PC-9 (cell line): Measurements from ENCODE around the gene KRTAP20-4. TPM values are rescaled to one million over a fixed set of nuclear protein-coding genes. Genes with fewer than 3 reads are reported as not detected.

Experiments
- BruUV-seq: library from RNA; stranded (reverse); fragments of 400-500 nt; replicated peaks from 2 replicates; lab custom pipeline; 2021; lab: Mats Ljungman, UMichigan
- CTCF ChIA-PET: fragments of 300-600 bp; sonication (Branson Sonifier 250); formaldehyde crosslinking; loops from one replicate; lab custom pipeline; 2022; ENCODE audit warnings: antibody characterized with exemption; lab: Charles Lee
- POLR2A ChIA-PET: fragments of 300-600 bp; sonication (Branson Sonifier 250); formaldehyde crosslinking; loops from one replicate; lab custom pipeline; 2022; ENCODE audit warnings: antibody characterized with exemption; ENCODE audit not compliant: unreplicated experiment; lab: Charles Lee
- DNase-seq, 2 experiments: peaks; one replicate each; pipeline versions ENCODE4 v3.0.0 to v3.0.0-alpha.2; 2015 to 2022; ENCODE audit warnings: mixed read lengths in 1 of 2
- H2AFZ ChIP-seq: fragments of 200-600 bp; sonication (generic); 2 replicates; pipeline ENCODE4 v1.8.1; 2017; ENCODE audit warnings: antibody characterized with exemption
- H3F3A ChIP-seq: fragments of 200-600 bp; sonication (generic); 2 replicates; pipeline ENCODE4 v1.8.1; 2017; ENCODE audit warnings: antibody characterized with exemption, mild to moderate bottlenecking, low read depth; ENCODE audit not compliant: insufficient read depth
- H3K27ac ChIP-seq: fragments of 200-600 bp; sonication (generic); 2 replicates; pipeline ENCODE4 v1.6.1; 2016; ENCODE audit warnings: mixed run types
- H3K27me3 ChIP-seq: fragments of 200-600 bp; sonication (generic); 2 replicates; pipeline ENCODE4 v1.6.1; 2016; ENCODE audit warnings: low read depth, mixed run types; ENCODE audit not compliant: insufficient read depth
- H3K36me3 ChIP-seq: fragments of 200-600 bp; sonication (generic); 2 replicates; pipeline ENCODE4 v1.6.1; 2016; ENCODE audit warnings: low read depth, mixed run types
- H3K4me1 ChIP-seq: fragments of 200-600 bp; sonication (generic); replicated peaks from 2 replicates; pipeline ENCODE4 v1.6.1; 2016; ENCODE audit warnings: mixed run types; ENCODE audit not compliant: insufficient read depth
- H3K4me2 ChIP-seq: fragments of 200-600 bp; sonication (generic); 2 replicates; pipeline ENCODE4 v1.6.1; 2017; ENCODE audit warnings: mixed run types
- H3K4me3 ChIP-seq: fragments of 200-600 bp; sonication (generic); 2 replicates; pipeline ENCODE4 v1.6.1; 2016; ENCODE audit warnings: mixed run types
- H3K79me2 ChIP-seq: fragments of 200-600 bp; sonication (generic); 2 replicates; pipeline ENCODE4 v1.6.1; 2017; ENCODE audit warnings: low read depth, mixed run types
- H3K9me2 ChIP-seq: fragments of 200-600 bp; sonication (generic); 2 replicates; pipeline ENCODE4 v1.8.1; 2017; ENCODE audit warnings: mild to moderate bottlenecking; ENCODE audit not compliant: insufficient read depth
- H3K9me3 ChIP-seq: fragments of 200-600 bp; sonication (generic); 2 replicates; pipeline ENCODE4 v1.8.1; 2016; ENCODE audit warnings: low read depth; ENCODE audit not compliant: insufficient read depth
- H4K20me1 ChIP-seq: fragments of 200-600 bp; sonication (generic); 2 replicates; pipeline ENCODE4 v1.8.1; 2017; ENCODE audit not compliant: insufficient read depth
- CTCF ChIP-seq: fragments of 200-600 bp; sonication (generic); conservative IDR thresholded peaks from 2 replicates; pipeline ENCODE4 v1.6.1; 2017; ENCODE audit warnings: mixed run types, antibody characterized with exemption, mild to moderate bottlenecking, moderate library complexity
- EZH2 ChIP-seq: fragments of 200-600 bp; sonication (generic); IDR thresholded peaks from 2 replicates; pipeline ENCODE4 v1.8.0; 2017; ENCODE audit warnings: antibody characterized with exemption, low read depth
- intact Hi-C: fragments of 100-400 bp; cut with micrococcal nuclease; formaldehyde crosslinking; loops from one replicate; pipeline ENCODE4 v1.10.0; 2022; ENCODE audit not compliant: unreplicated experiment
- total RNA-seq: library from RNA; stranded (reverse); gene quantifications from 2 replicates; pipeline ENCODE4 v1.2.3, GENCODE V29; 2021

Gene KRTAP20-4
- total RNA-seq, 1 experiment from 2014 or later, result not detected

DNA sequence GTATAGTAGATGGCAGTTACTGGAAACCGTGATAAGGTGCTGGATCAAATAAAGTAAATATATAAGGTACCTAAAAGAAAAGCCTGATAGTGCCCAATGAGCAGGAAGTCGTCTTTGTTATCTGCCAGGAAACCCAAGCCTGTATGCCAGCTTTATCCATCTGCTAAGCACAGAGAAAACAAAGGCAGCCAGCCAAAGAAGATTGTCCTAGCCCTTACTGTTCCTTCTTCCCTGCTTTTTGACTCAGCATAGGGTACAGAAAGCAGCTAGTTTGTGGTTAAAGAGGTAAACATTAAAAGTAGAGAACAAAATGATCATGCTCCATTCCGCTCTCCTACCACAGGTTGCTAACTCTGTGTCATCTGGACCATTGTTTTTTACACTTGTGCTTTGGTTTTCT is 40.3 kb upstream of the KRTAP20-4 start:
- Histone ChIP-seq H4K20me1 (no peaks in the 10 kb centered on the region), H3K27me3 (no peaks in the 10 kb centered on the region), H3K9me3 (no peaks in the 10 kb centered on the region), H3K4me3 (no peak overlapping the region), H2AFZ (no peak overlapping the region), H3K9me2 (no peaks in the 10 kb centered on the region), H3K27ac (no peak overlapping the region), H3K4me2 (no peak overlapping the region), H3F3A (no peaks in the 10 kb centered on the region), H3K36me3 (no peaks in the 10 kb centered on the region), H3K4me1 (no peaks in the 10 kb centered on the region), H3K79me2 (no peaks in the 10 kb centered on the region)
- intact Hi-C loops, result no loop called here
- no peak for DNase-seq
- no TSS peak for BruUV-seq
- TF ChIP-seq EZH2, result no peak
- TF ChIP-seq CTCF, result no peak
- CTCF ChIA-PET, result no interaction called here
- POLR2A ChIA-PET, result no interaction called here

DNA sequence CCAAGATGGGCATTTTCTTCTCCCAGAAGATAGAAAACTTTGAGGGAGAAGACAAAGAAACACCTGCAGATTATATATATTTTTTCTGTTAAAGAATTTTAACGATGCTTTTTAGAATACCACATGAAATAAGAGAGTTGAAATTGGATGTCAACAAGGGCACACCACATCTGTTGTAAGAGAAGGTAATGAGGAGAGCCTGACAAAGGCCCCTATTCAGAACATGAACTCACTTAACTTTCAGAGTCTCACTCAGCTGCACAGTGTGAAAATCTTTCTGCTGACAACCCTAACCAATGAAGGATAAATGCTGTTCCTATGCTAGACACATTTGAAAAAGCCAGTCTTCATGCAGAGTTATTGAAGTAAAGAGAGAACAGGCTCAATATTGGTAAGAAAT is 37.6 kb upstream of the KRTAP20-4 start:
- POLR2A ChIA-PET, result no interaction called here
- H2AFZ ChIP-seq, result no peak overlapping the region
- H3K27ac ChIP-seq, result no peak overlapping the region
- no peak for DNase-seq
- CTCF ChIA-PET, result no interaction called here
- H3K79me2 ChIP-seq, result no peaks in the 10 kb centered on the region
- intact Hi-C loops, result no loop called here
- H3F3A ChIP-seq, result no peaks in the 10 kb centered on the region
- H4K20me1 ChIP-seq, result no peaks in the 10 kb centered on the region
- no TSS peak for BruUV-seq
- H3K27me3 ChIP-seq, result no peaks in the 10 kb centered on the region
- no peak overlapping the region for H3K4me3 ChIP-seq
- TF ChIP-seq CTCF (no peak), EZH2 (no peak)
- H3K36me3 ChIP-seq, result no peaks in the 10 kb centered on the region
- no peaks in the 10 kb centered on the region for H3K9me3 ChIP-seq
- no peaks in the 10 kb centered on the region for H3K9me2 ChIP-seq
- no peak overlapping the region for H3K4me2 ChIP-seq
- no peaks in the 10 kb centered on the region for H3K4me1 ChIP-seq

DNA sequence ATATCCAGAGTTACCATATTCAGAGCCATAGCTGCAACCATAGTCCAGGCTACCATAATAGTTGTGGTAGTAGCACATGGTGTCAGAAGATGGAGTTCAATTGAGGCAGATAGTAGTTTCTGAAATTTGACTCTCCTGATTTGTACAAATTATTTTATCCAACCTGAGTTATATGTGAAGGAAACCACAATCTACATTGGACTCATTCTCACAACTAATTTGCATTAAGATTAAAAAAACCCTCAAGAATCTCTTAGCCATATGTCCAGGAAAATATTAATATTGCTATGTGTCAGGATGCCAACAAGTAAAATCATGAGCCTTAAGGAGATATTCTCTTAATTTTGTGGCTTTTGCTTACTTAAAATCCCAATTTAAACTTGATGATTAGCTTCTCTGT is 30.1 kb upstream of the KRTAP20-4 start, which contains the start of gene KRTAP22-2:
Gene KRTAP22-2 (minus strand): TSS at position 101 of the 400 bp plus-strand sequence.
- H3F3A ChIP-seq, result no peaks in the 10 kb centered on the region
- no peak within 1 kb of the TSS for H3K4me2 ChIP-seq
- no peaks in the 10 kb centered on the region for H3K9me3 ChIP-seq
- intact Hi-C loops, result no loop called here
- H4K20me1 ChIP-seq, result no peaks in the 10 kb centered on the region
- no peaks in the 10 kb centered on the region for H3K36me3 ChIP-seq
- no peak within 1 kb of the TSS for H3K27ac ChIP-seq
- H3K4me3 ChIP-seq, result no peak within 1 kb of the TSS
- H2AFZ ChIP-seq, result no peak within 1 kb of the TSS
- no peaks in the 10 kb centered on the region for H3K79me2 ChIP-seq
- H3K9me2 ChIP-seq, result no peaks in the 10 kb centered on the region
- no peaks in the 10 kb centered on the region for H3K27me3 ChIP-seq
- TF ChIP-seq CTCF, result no peak
- no peak for TF ChIP-seq EZH2
- no peaks in the 10 kb centered on the region for H3K4me1 ChIP-seq
- DNase-seq, result no peak
- POLR2A ChIA-PET, result no interaction called here
- CTCF ChIA-PET, result no interaction called here
- BruUV-seq, result no TSS peak
